HepG2 (cell line): ENCODE measurements around the gene ADARB2. TPM values are rescaled to one million over a fixed set of nuclear protein-coding genes. Genes with fewer than 3 reads are reported as not detected.

Source experiments
- BATF2 ChIP-seq: sonication (generic); formaldehyde crosslinking; IDR thresholded peaks from 2 replicates; pipeline ENCODE4 v1.8.0; 2022; ENCODE audit warnings: mild to moderate bottlenecking, missing genetic modification reagents, moderate library complexity
- CBX1 ChIP-seq: IDR thresholded peaks from one replicate; pipeline ENCODE4 v1.6.1; 2016; ENCODE audit warnings: antibody characterized with exemption, low read depth
- CCDC6 ChIP-seq: sonication (generic); formaldehyde crosslinking; IDR thresholded peaks from 2 replicates; pipeline ENCODE4 v1.8.1; 2022; ENCODE audit warnings: mild to moderate bottlenecking, missing genetic modification reagents, moderate library complexity
- NFE2 ChIP-seq: sonication (generic); formaldehyde crosslinking; IDR thresholded peaks from 2 replicates; pipeline ENCODE4 v1.4.0; 2020; ENCODE audit warnings: missing genetic modification reagents
- SP2 ChIP-seq: sonication (generic); formaldehyde crosslinking; IDR thresholded peaks from 2 replicates; pipeline ENCODE4 v1.5.1; 2020; ENCODE audit warnings: mild to moderate bottlenecking, missing genetic modification reagents
- STAT5B ChIP-seq: sonication (generic); formaldehyde crosslinking; IDR thresholded peaks from 2 replicates; pipeline ENCODE4 v1.4.0; 2020; ENCODE audit warnings: missing genetic modification reagents
- TCF12 ChIP-seq, 2 experiments: fragments of 450-650 bp in 1 of 2; sonication (generic) in 1 of 2; formaldehyde crosslinking in 1 of 2; IDR thresholded peaks; 2 replicates each; pipeline versions ENCODE4 v1.6.1 to v1.8.0; 2017 to 2022; ENCODE audit warnings: antibody characterized with exemption in 1 of 2, mild to moderate bottlenecking in 1 of 2, missing genetic modification reagents in 1 of 2, moderate library complexity in 1 of 2
- TCF7 ChIP-seq: sonication (generic); IDR thresholded peaks from 2 replicates; pipeline ENCODE4 v1.6.1; 2016; ENCODE audit warnings: antibody characterized with exemption, low read depth
- ZBTB10 ChIP-seq: sonication (generic); formaldehyde crosslinking; IDR thresholded peaks from 2 replicates; pipeline ENCODE4 v1.4.0; 2020; ENCODE audit warnings: missing genetic modification reagents, borderline replicate concordance
- polyA plus RNA-seq, 8 experiments: library from polyadenylated mRNA; depleted of rRNA in 3 of 8; stranded (reverse) in 7 of 8; unstranded in 1 of 8; fragments of >200 nt; fragmentation: Illumina TruSeq in 4 of 8; extraction: Trizol in 4 of 8; gene quantifications; 2 replicates each; pipeline versions ENCODE4 v1.2.1 to v1.2.3, GENCODE V29; 2011 to 2016; ENCODE audit warnings: low read depth in 4 of 8, missing spikeins in 1 of 8, mixed read lengths in 1 of 8; ENCODE audit not compliant: insufficient read depth in 1 of 8
- total RNA-seq, 5 experiments: library from RNA; depleted of rRNA; stranded (reverse); fragments of >200 nt; fragmentation: Illumina TruSeq; extraction: Trizol; gene quantifications; 2 replicates each; pipeline ENCODE4 v1.2.3, GENCODE V29; 2016; ENCODE audit warnings: low read depth in 1 of 5
- TF ChIP-seq, protein P1 (sequence below): sonication (generic); formaldehyde crosslinking; IDR thresholded peaks from 2 replicates; pipeline ENCODE4 v1.8.1; 2023; ENCODE audit warnings: mild to moderate bottlenecking, missing genetic modification reagents

Gene ADARB2
- total and polyA plus RNA-seq, 2 of the 13 experiments (the other 11 are each of a cell fraction or from before 2014, with no cell fraction given): not detected

- TF ChIP-seq TCF12 (IDR thresholded peaks at IDR 0.05) (no peak), TCF12 (CRISPR knock-in tag; IDR thresholded peaks at IDR 0.05) (no peak), SP2 (CRISPR knock-in tag) (no peak), STAT5B (CRISPR knock-in tag) (no peak), CCDC6 (CRISPR knock-in tag) (no peak), ZBTB10 (CRISPR knock-in tag) (no peak), NFE2 (CRISPR knock-in tag) (no peak), CBX1 (no peak), TCF7 (no peak), BATF2 (CRISPR knock-in tag) (no peak)
- TF ChIP-seq, protein P1, sequence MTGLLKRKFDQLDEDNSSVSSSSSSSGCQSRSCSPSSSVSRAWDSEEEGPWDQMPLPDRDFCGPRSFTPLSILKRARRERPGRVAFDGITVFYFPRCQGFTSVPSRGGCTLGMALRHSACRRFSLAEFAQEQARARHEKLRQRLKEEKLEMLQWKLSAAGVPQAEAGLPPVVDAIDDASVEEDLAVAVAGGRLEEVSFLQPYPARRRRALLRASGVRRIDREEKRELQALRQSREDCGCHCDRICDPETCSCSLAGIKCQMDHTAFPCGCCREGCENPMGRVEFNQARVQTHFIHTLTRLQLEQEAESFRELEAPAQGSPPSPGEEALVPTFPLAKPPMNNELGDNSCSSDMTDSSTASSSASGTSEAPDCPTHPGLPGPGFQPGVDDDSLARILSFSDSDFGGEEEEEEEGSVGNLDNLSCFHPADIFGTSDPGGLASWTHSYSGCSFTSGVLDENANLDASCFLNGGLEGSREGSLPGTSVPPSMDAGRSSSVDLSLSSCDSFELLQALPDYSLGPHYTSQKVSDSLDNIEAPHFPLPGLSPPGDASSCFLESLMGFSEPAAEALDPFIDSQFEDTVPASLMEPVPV (CRISPR knock-in tag): no peak
- TF ChIP-seq, all 625 proteins: peak for 0
These were observed 128.9 kb downstream of the ADARB2 start (continued) for GRCh38 chr10:1608408-1608807.
